Spleen (tissue), 11 donors: ENCODE data around the gene LRRC58. TPM values are rescaled to one million over a fixed set of nuclear protein-coding genes. Genes with fewer than 3 reads are reported as not detected.

ENCODE experiments used
- DNase-seq: peaks from one replicate; pipeline ENCODE4 v3.0.0-alpha.2; 2020
- H3K27ac ChIP-seq, 8 donors: fragments of 200-600 bp; sonication (generic) in 7 of 8; 1 replicate in 4 of 8; 2 replicates in 4 of 8; pipeline versions ENCODE4 v1.5.0 to v1.8.0; 2016 to 2021; ENCODE audit warnings: inconsistent platforms in 4 of 8, mild to moderate bottlenecking in 4 of 8, moderate library complexity in 1 of 8
- H3K27me3 ChIP-seq, 7 donors: fragments of 200-600 bp; sonication (generic) in 6 of 7; replicated peaks in 1 of 7; 1 replicate in 4 of 7; 2 replicates in 3 of 7; pipeline versions ENCODE4 v1.5.0 to v1.8.0; 2016 to 2021; ENCODE audit warnings: inconsistent platforms in 3 of 7, mild to moderate bottlenecking in 1 of 7
- H3K36me3 ChIP-seq, 6 donors: fragments of 200-600 bp; sonication (generic) in 5 of 6; 1 replicate in 4 of 6; 2 replicates in 2 of 6; pipeline versions ENCODE4 v1.5.0 to v1.8.0; 2016 to 2021; ENCODE audit warnings: inconsistent platforms in 2 of 6
- H3K4me1 ChIP-seq, 6 donors: fragments of 200-600 bp; sonication (generic) in 5 of 6; 1 replicate in 3 of 6; 2 replicates in 3 of 6; pipeline versions ENCODE4 v1.5.0 to v1.8.0; 2016 to 2021; ENCODE audit warnings: inconsistent platforms in 3 of 6
- H3K4me3 ChIP-seq, 8 donors: fragments of 200-600 bp; sonication (generic) in 7 of 8; 1 replicate in 4 of 8; 2 replicates in 4 of 8; pipeline versions ENCODE4 v1.5.0 to v1.8.0; 2016 to 2021; ENCODE audit warnings: inconsistent platforms in 4 of 8, mild to moderate bottlenecking in 4 of 8, moderate library complexity in 2 of 8
- H3K9me3 ChIP-seq, 8 donors: fragments of 200-600 bp; sonication (generic) in 7 of 8; 1 replicate in 4 of 8; 2 replicates in 4 of 8; pipeline versions ENCODE4 v1.5.0 to v1.8.0; 2016 to 2021; ENCODE audit warnings: inconsistent platforms in 4 of 8
- POLR2A ChIP-seq, 3 donors: fragments of 450-650 bp; IDR thresholded peaks; one replicate each; pipeline ENCODE4 v1.5.1; 2017; ENCODE audit warnings: antibody characterized with exemption in 3 of 3, mild to moderate bottlenecking in 1 of 3
- POLR2AphosphoS5 ChIP-seq, 3 donors: sonication (generic); formaldehyde crosslinking; IDR thresholded peaks; one replicate each; pipeline ENCODE4 v1.5.1; 2017; ENCODE audit warnings: antibody characterized with exemption in 3 of 3
- WGBS, 5 donors: extraction: QIAGEN DNeasy Blood & Tissue Kit in 3 of 5; methylation state at CpG; one replicate each; pipeline versions ENCODE4 v1.1.5 to v1.1.7; 2013 to 2018; 5-methylcytosine and 5-hydroxymethylcytosine counted together
- intact Hi-C: fragments of 100-400 bp; cut with DNase I; formaldehyde crosslinking; loops from one replicate; pipeline ENCODE4 v1.15.0; 2023; ENCODE audit warnings: low total_unique reads
- polyA plus RNA-seq, 3 donors: library from polyadenylated mRNA; stranded (reverse); fragments of 200-250 nt; gene quantifications; one replicate each; pipeline ENCODE4 v1.2.1, GENCODE V29; 2013
- total RNA-seq, 7 donors: library from RNA; depleted of rRNA in 3 of 7; stranded (reverse); fragments of >200 nt in 3 of 7; fragmentation: NEBNext Ultra II Directional in 4 of 7; extraction: Animal tissue kit (Norgen Biotek cat#: 25700) in 4 of 7; gene quantifications; one replicate each; pipeline versions ENCODE4 v1.1.0 to v1.2.1, GENCODE V29; 2016 to 2021
- TF ChIP-seq, protein P1 (sequence below), 11 experiments: fragments of 200-600 bp in 7 of 11; fragments of 450-650 bp in 4 of 11; sonication (generic) in 4 of 11; IDR thresholded peaks in 8 of 11; conservative IDR thresholded peaks in 3 of 11; 1 replicate in 7 of 11; 2 replicates in 4 of 11; pipeline versions ENCODE4 v1.4.0 to v1.8.0; 2016 to 2021; ENCODE audit warnings: antibody characterized with exemption in 11 of 11, inconsistent platforms in 4 of 11, mild to moderate bottlenecking in 1 of 11
- donor health status: healthy with polysubstance abuse.
- donor health status: DM: no; HTN: no; CAD: no; lungs with moderate emphysema.
- donor health status: DM: no; HTN: no; CAD: no.
- donor health status: Bipolar disorder and iron deficiency.
- donor health status: healthy.
- donor health status: DM: no; HTN: no; CAD: no.
- donor health status: DM: yes; HTN: yes; CAD: no.

LRRC58 gene
- total and polyA plus RNA-seq, 10 donors, result 4.2 to 38.7 (median 21.2) TPM

DNA sequence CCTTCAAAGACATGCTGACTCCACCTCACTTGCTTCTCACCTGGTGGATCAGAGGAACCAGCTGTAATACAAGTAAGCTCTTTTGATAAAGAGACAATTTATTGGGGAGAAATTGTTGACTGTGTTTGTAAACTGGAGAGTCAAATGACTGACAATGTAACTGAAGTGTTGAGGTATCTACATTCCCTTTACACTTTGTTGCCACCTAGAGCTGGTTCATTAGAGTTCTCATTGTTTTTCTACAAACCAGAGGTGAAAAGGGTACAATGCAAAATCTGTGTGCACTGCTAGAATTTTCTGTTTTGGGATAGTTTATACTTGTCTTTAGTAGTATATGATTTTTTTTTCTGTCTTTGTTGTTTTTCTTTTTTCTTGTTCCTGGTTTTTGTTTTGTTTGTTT is 8.7 kb upstream of the LRRC58 start:
- no peak overlapping the region for H3K4me3 ChIP-seq
- H3K27me3 ChIP-seq, result no peaks in the 10 kb centered on the region
- no peaks in the 10 kb centered on the region for H3K36me3 ChIP-seq
- intact Hi-C loops, result no loop called here
- DNase-seq, result no peak
- no peaks in the 10 kb centered on the region for H3K9me3 ChIP-seq
- TF ChIP-seq, protein P1, sequence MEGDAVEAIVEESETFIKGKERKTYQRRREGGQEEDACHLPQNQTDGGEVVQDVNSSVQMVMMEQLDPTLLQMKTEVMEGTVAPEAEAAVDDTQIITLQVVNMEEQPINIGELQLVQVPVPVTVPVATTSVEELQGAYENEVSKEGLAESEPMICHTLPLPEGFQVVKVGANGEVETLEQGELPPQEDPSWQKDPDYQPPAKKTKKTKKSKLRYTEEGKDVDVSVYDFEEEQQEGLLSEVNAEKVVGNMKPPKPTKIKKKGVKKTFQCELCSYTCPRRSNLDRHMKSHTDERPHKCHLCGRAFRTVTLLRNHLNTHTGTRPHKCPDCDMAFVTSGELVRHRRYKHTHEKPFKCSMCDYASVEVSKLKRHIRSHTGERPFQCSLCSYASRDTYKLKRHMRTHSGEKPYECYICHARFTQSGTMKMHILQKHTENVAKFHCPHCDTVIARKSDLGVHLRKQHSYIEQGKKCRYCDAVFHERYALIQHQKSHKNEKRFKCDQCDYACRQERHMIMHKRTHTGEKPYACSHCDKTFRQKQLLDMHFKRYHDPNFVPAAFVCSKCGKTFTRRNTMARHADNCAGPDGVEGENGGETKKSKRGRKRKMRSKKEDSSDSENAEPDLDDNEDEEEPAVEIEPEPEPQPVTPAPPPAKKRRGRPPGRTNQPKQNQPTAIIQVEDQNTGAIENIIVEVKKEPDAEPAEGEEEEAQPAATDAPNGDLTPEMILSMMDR (IDR thresholded peaks at IDR 0.05 in 8 of 11, conservative IDR thresholded peaks at IDR 0.05 in 3 of 11), result no peak
- TF ChIP-seq POLR2AphosphoS5 (IDR thresholded peaks at IDR 0.05) (no peak), POLR2A (IDR thresholded peaks at IDR 0.05) (no peak)
- H3K4me1 ChIP-seq, result no peaks in the 10 kb centered on the region
- H3K27ac ChIP-seq, result no peak overlapping the region

DNA sequence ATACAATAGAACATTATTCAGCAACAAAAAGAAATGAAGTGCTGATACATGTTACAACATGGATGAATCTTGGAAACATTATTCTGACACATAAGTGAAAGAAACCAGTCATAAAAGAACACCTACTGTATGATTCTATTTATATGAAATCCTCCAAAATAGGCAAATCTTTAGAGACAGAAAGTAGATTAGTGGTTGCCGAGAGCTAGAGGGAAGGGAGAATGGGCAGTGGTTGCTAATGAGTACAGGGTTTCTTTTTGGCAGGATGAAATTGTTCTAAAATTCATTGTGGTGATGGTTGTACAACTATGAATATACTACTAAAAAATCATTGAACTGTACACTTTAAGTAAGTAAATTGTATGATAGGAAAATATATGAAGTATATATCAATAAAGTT is 6.3 kb upstream of the LRRC58 start:
- H3K4me3 ChIP-seq, result no peak overlapping the region
- 78 to 97% (median 88%) methylated on average over 1 of the region's 1 CpG for WGBS, 5 donors
- no peak for TF ChIP-seq POLR2A (IDR thresholded peaks at IDR 0.05)
- TF ChIP-seq POLR2AphosphoS5 (IDR thresholded peaks at IDR 0.05), result no peak
- TF ChIP-seq, protein P1 (IDR thresholded peaks at IDR 0.05 in 8 of 11, conservative IDR thresholded peaks at IDR 0.05 in 3 of 11), result no peak
- no peak for DNase-seq
- no peaks in the 10 kb centered on the region for H3K36me3 ChIP-seq
- H3K27ac ChIP-seq, result no peak overlapping the region
- no peaks in the 10 kb centered on the region for H3K27me3 ChIP-seq
- intact Hi-C loops, result no loop called here
- H3K9me3 ChIP-seq, result no peaks in the 10 kb centered on the region
- peaks cover 0 to 7% (median 4%) of the 10 kb centered on the region in 6 donors for H3K4me1 ChIP-seq

DNA sequence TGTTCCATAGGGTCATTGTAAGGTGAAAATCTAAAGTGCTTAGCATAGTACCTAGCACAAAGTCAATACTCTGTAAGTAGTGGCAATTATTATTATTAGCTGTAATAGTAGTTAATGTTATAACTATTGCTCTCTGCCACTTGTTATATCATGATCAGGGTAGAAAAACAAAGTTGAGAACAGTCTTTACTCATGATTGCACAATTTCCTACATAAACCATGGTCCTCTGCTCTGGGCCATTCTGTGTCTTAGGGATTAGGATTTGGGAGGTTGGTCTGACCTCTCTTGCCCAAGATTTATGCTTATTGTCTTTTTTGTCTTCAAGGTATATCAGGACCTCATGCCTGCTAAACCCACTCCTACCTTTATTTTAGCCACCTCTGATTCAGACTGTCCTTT is 4.3 kb upstream of the LRRC58 start:
- TF ChIP-seq, protein P1 (IDR thresholded peaks at IDR 0.05 in 8 of 11, conservative IDR thresholded peaks at IDR 0.05 in 3 of 11), result no peak
- TF ChIP-seq POLR2A (IDR thresholded peaks at IDR 0.05) (no peak), POLR2AphosphoS5 (IDR thresholded peaks at IDR 0.05) (no peak)
- no peaks in the 10 kb centered on the region for H3K9me3 ChIP-seq
- no peaks in the 10 kb centered on the region for H3K27me3 ChIP-seq
- no peak overlapping the region for H3K27ac ChIP-seq
- intact Hi-C loops, result no loop called here
- H3K4me1 ChIP-seq, result peaks cover 0 to 20% (median 12%) of the 10 kb centered on the region in 6 donors
- no peaks in the 10 kb centered on the region for H3K36me3 ChIP-seq
- no peak overlapping the region for H3K4me3 ChIP-seq
- no peak for DNase-seq

DNA sequence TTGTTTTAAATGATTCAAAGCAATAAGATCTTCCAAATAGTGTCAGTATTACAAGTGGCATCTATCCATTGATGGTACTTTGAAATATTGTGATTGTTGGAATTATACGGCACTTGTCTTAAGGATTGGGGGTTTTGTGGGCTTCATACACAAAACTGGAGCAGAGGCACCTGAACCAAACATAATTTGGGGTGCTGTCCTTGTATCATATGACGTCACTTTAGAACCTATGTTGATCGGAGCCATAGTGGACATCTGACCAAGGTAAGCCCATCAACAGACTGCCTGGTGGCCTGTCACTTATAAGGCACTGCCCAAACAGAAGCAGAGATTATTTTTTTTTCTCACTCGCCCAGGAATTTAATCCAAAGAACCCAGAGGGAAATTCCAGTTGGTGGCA is 2.9 kb upstream of the LRRC58 start:
- intact Hi-C loops, result no loop called here
- Histone ChIP-seq H3K4me1 (peaks cover 7 to 33% (median 23%) of the 10 kb centered on the region in 6 donors), H3K27ac (no peak overlapping the region), H3K9me3 (no peaks in the 10 kb centered on the region), H3K4me3 (no peak overlapping the region), H3K36me3 (no peaks in the 10 kb centered on the region), H3K27me3 (no peaks in the 10 kb centered on the region)
- WGBS, 5 donors, result 90 to 96% (median 92%) methylated on average over 4 of the region's 4 CpGs
- no peak for DNase-seq
- TF ChIP-seq POLR2AphosphoS5 (IDR thresholded peaks at IDR 0.05) (no peak), POLR2A (IDR thresholded peaks at IDR 0.05) (no peak)
- TF ChIP-seq, protein P1 (IDR thresholded peaks at IDR 0.05 in 8 of 11, conservative IDR thresholded peaks at IDR 0.05 in 3 of 11), result no peak
